Measurements from ENCODE around the gene SYDE1. TPM values are rescaled to one million over a fixed set of nuclear protein-coding genes. Genes with fewer than 3 reads are reported as not detected.

SYDE1 gene
- total RNA-seq, 3 donors from 2014 or later (not counting 1 experiment from before 2014, with no cell fraction given): not detected

DNA sequence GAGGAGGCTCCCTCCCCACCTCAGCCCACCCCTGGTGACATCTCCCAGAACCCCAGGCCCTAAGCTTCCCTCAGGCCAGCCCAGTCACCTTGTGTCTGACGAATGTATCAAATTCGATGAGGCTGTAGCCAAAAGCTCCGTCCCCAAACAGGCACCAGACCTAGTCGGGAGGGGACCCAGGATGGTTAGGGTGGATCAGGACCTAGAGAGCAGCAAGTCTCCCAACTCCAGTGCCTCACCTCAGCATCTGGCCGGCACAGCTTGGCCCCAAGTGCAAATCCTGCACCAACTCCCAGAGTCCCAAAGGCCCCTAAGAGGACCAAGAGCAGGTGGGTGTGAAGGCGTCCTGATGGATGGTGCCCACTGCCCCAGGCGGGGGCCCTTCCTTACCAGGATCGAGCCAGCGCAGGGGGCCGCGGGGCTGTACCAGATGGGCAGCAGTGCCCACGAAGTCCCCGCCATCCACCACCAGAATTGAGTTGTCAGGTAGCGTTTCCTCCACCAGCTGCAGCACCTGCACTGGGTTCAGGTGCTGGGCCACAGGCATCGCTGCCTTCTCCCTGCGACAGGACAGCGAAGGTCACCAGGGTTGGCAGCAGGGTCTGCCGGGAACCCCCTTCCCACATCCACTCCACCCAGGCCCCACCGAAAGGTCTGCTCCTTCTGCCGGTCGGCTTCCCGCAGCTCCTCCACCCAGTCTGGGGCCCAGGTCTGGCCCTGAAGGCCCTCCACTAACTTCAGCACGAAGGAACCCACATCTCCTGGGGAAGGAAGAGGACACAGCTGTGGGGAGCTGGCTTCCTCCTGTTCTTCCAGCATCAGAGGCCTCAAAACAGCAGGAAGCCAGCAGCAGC is 8.8 kb downstream of the SYDE1 start:
- no peaks in the 10 kb centered on the region for H3K36me3 Mint-ChIP-seq
- H3K4me3 ChIP-seq (ENCODE audit: low read length): no peak overlapping the region
- no peaks in the 10 kb centered on the region for H3K4me1 Mint-ChIP-seq
- WGBS (ENCODE audit: insufficient coverage): 70% methylated on average over 23 of the region's 23 CpGs
- TF ChIP-seq, protein P1, sequence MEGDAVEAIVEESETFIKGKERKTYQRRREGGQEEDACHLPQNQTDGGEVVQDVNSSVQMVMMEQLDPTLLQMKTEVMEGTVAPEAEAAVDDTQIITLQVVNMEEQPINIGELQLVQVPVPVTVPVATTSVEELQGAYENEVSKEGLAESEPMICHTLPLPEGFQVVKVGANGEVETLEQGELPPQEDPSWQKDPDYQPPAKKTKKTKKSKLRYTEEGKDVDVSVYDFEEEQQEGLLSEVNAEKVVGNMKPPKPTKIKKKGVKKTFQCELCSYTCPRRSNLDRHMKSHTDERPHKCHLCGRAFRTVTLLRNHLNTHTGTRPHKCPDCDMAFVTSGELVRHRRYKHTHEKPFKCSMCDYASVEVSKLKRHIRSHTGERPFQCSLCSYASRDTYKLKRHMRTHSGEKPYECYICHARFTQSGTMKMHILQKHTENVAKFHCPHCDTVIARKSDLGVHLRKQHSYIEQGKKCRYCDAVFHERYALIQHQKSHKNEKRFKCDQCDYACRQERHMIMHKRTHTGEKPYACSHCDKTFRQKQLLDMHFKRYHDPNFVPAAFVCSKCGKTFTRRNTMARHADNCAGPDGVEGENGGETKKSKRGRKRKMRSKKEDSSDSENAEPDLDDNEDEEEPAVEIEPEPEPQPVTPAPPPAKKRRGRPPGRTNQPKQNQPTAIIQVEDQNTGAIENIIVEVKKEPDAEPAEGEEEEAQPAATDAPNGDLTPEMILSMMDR (IDR thresholded peaks at IDR 0.05): no peak
- H3K9me3 ChIP-seq (ENCODE audit: control insufficient read depth, insufficient read depth, low read length): no peaks in the 10 kb centered on the region
- no peak for ATAC-seq
- H3K9me3 Mint-ChIP-seq: no peaks in the 10 kb centered on the region
- intact Hi-C loops (cut with micrococcal nuclease): no loop called here
- no peak for DNase-seq
- H3K4me1 ChIP-seq (ENCODE audit: control insufficient read depth, insufficient read depth, low read length): no peaks in the 10 kb centered on the region
- no peak overlapping the region for H3K4me3 Mint-ChIP-seq
- peaks cover 54% of the 10 kb centered on the region for H3K36me3 ChIP-seq (ENCODE audit: control insufficient read depth, insufficient read depth, low read length)
- H3K27me3 Mint-ChIP-seq (ENCODE audit: low read depth in 2 of 2): no peaks in the 10 kb centered on the region
- no peaks in the 10 kb centered on the region for H3K27me3 ChIP-seq (ENCODE audit: control insufficient read depth, insufficient read depth, low read length)
- no peak overlapping the region for H3K27ac Mint-ChIP-seq
- H3K27ac ChIP-seq (ENCODE audit: low read length): no peak overlapping the region

DNA sequence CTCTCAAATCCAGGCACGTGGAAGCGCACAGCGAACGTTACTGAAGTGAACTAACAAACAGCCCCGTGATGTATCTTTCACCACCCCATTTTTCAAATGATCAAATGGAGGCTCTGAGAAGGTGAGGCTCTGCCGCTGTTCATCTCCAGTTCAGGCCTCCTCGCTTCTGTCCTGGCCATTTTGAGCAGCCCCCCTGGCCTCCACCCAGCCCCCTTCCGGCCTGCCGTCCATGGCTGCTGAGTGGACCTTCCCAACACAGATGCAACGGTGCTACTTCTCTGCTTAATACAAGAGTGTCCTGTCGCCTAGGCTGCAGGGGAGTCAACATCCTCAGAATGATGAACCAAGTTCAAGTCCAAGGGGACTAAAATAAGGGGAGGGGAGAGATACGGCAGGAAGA is 9.7 kb downstream of the SYDE1 start:
- Histone ChIP-seq H3K27ac (ENCODE audit: low read length) (no peak overlapping the region), H3K27me3 (ENCODE audit: control insufficient read depth, insufficient read depth, low read length) (no peaks in the 10 kb centered on the region), H3K4me3 (ENCODE audit: low read length) (no peak overlapping the region), H3K4me1 (ENCODE audit: control insufficient read depth, insufficient read depth, low read length) (no peaks in the 10 kb centered on the region), H3K36me3 (ENCODE audit: control insufficient read depth, insufficient read depth, low read length) (peaks cover 54% of the 10 kb centered on the region), H3K9me3 (ENCODE audit: control insufficient read depth, insufficient read depth, low read length) (no peaks in the 10 kb centered on the region)
- no peak overlapping the region for H3K4me3 Mint-ChIP-seq
- no peaks in the 10 kb centered on the region for H3K27me3 Mint-ChIP-seq (ENCODE audit: low read depth in 2 of 2)
- H3K9me3 Mint-ChIP-seq: no peaks in the 10 kb centered on the region
- no peaks in the 10 kb centered on the region for H3K36me3 Mint-ChIP-seq
- intact Hi-C loops (cut with micrococcal nuclease): no loop called here
- WGBS (ENCODE audit: insufficient coverage): 90% methylated on average over 12 of the region's 12 CpGs
- TF ChIP-seq, protein P1 (IDR thresholded peaks at IDR 0.05): no peak
- DNase-seq (no peak), ATAC-seq (no peak)
- no peaks in the 10 kb centered on the region for H3K4me1 Mint-ChIP-seq
- H3K27ac Mint-ChIP-seq: no peak overlapping the region

- Mint-ChIP-seq H3K36me3 (no peaks in the 10 kb centered on the region), H3K27ac (no peak overlapping the region), H3K9me3 (no peaks in the 10 kb centered on the region), H3K27me3 (ENCODE audit: low read depth in 2 of 2) (no peaks in the 10 kb centered on the region), H3K4me3 (no peak overlapping the region), H3K4me1 (no peaks in the 10 kb centered on the region)
- no peak overlapping the region for H3K4me3 ChIP-seq (ENCODE audit: low read length)
- DNase-seq (no peak), ATAC-seq (no peak)
- H3K9me3 ChIP-seq (ENCODE audit: control insufficient read depth, insufficient read depth, low read length): no peaks in the 10 kb centered on the region
- no peaks in the 10 kb centered on the region for H3K4me1 ChIP-seq (ENCODE audit: control insufficient read depth, insufficient read depth, low read length)
- TF ChIP-seq, protein P1 (IDR thresholded peaks at IDR 0.05): no peak
- WGBS (ENCODE audit: insufficient coverage): 97% methylated on average over 2 of the region's 2 CpGs
- intact Hi-C loops (cut with micrococcal nuclease): no loop called here
- H3K36me3 ChIP-seq (ENCODE audit: control insufficient read depth, insufficient read depth, low read length): peaks cover 56% of the 10 kb centered on the region
- H3K27me3 ChIP-seq (ENCODE audit: control insufficient read depth, insufficient read depth, low read length): no peaks in the 10 kb centered on the region
- H3K27ac ChIP-seq (ENCODE audit: low read length): no peak overlapping the region
These were observed 11.0 kb downstream of the SYDE1 start for GRCh38 chr19:15118248-15118647.

Data from natural killer cell (primary cell).